ENCODE measurements around the gene DNAH10.

GRCh38 chr12:123798518-123798917 lies 36.4 kb downstream of the DNAH10 start:
- TF ChIP-seq CTCF (IDR thresholded peaks at IDR 0.05): no peak
- TF ChIP-seq EP300 (IDR thresholded peaks at IDR 0.05): no peak
- TF ChIP-seq POLR2A (IDR thresholded peaks at IDR 0.05): no peak
